Fibroblast of the conjunctiva (primary cell): Measurements from ENCODE around the gene CCDC197.

Experiments
- DNase-seq: peaks from one replicate; pipeline ENCODE4 v3.0.0-alpha.2; 2010; ENCODE audit warnings: low read depth

The CCDC197 gene

GRCh38 chr14:93977790-93978581, 19.1 kb upstream of the CCDC197 start:
- DNase-seq, result no peak

GRCh38 chr14:93978735-93979134, 18.4 kb upstream of the CCDC197 start:
- no peak for DNase-seq

- no peak for DNase-seq
Observed at GRCh38 chr14:93980456-93981201, 16.5 kb upstream of the CCDC197 start.

GRCh38 chr14:93981316-93982229, 15.5 kb upstream of the CCDC197 start:
- DNase-seq, result no peak

- no peak for DNase-seq
Observed at GRCh38 chr14:93982230-93983007, 14.7 kb upstream of the CCDC197 start.

- no peak for DNase-seq
Observed at GRCh38 chr14:93984070-93984469, 13.0 kb upstream of the CCDC197 start.

GRCh38 chr14:93984987-93985410, 12.1 kb upstream of the CCDC197 start:
- DNase-seq, result no peak

- no peak for DNase-seq
Observed at GRCh38 chr14:93986955-93987354, 10.1 kb upstream of the CCDC197 start.

GRCh38 chr14:93987376-93987775, 9.7 kb upstream of the CCDC197 start:
- DNase-seq, result no peak

GRCh38 chr14:93987815-93988476, 9.2 kb upstream of the CCDC197 start:
- DNase-seq, result no peak

GRCh38 chr14:93989939-93990338, 7.2 kb upstream of the CCDC197 start:
- no peak for DNase-seq

- no peak for DNase-seq
Observed at GRCh38 chr14:93991212-93991611, 5.9 kb upstream of the CCDC197 start.

GRCh38 chr14:93991649-93992048, 5.5 kb upstream of the CCDC197 start:
- DNase-seq, result no peak

GRCh38 chr14:93993382-93993781, 3.7 kb upstream of the CCDC197 start:
- no peak for DNase-seq

- DNase-seq, result no peak
Observed at GRCh38 chr14:93994919-93995682, 2.0 kb upstream of the CCDC197 start.

GRCh38 chr14:93996130-93996695, 888 bp upstream of the CCDC197 start:
- DNase-seq, result no peak

GRCh38 chr14:93997916-93998870, 1.1 kb downstream of the CCDC197 start:
- no peak for DNase-seq

GRCh38 chr14:93998871-93999403, 1.8 kb downstream of the CCDC197 start:
- DNase-seq, result no peak
